Measurements from ENCODE around the gene RNF213. TPM values are rescaled to one million over a fixed set of nuclear protein-coding genes. Genes with fewer than 3 reads are reported as not detected.

RNF213 gene
- polyA plus RNA-seq, 1 of the 3 experiments (the other 2 are of a cell fraction) = 57.5 TPM

- Histone ChIP-seq H3K27me3 (ENCODE audit: insufficient read depth) (no peaks in the 10 kb centered on the region), H3K4me2 (no peak overlapping the region), H3K4me1 (ENCODE audit: control insufficient read depth in 1 of 2, insufficient read depth in 2 of 2, low read depth in 1 of 2, low read length in 1 of 2) (no peaks in the 10 kb centered on the region; a peak in 1 of 4 replicates), H3K27ac (ENCODE audit: low read depth in 2 of 2, low read length in 1 of 2) (no peak overlapping the region), H3F3A (replicated peaks; ENCODE audit: insufficient read depth) (no peaks in the 10 kb centered on the region), H3K79me2 (ENCODE audit: insufficient read depth) (peaks cover 5% of the 10 kb centered on the region), H3K36me3 (replicated peaks in 1 of 2; ENCODE audit: control insufficient read depth in 1 of 2, insufficient read depth in 2 of 2, low read length in 1 of 2) (peaks cover 13 to 40% of the 10 kb centered on the region in 2 experiments), H4K20me1 (ENCODE audit: insufficient read depth) (peaks cover 4% of the 10 kb centered on the region; the same call in 1 of the 2 replicates), H2AFZ (ENCODE audit: low read depth) (no peak overlapping the region), H3K9me3 (no peaks in the 10 kb centered on the region), H3K4me3 (ENCODE audit: low read depth in 2 of 2, low read length in 1 of 2) (no peak overlapping the region), H3K9ac (no peak overlapping the region), H3K9me2 (no peaks in the 10 kb centered on the region)
- CTCF ChIA-PET = interaction anchor here (0.9 to 1.6 kb wide), 4 partner anchors 13 to 188 kb away, joined by 3 to 9 read pairs (median 6); partner anchors contain the start of gene GAA
- POLR2A ChIA-PET = no interaction called here
- DNase-seq = peak; percentile 83
- WGBS (ENCODE audit: low lambda C conversion rate) = 98% methylated on average over 4 of the region's 4 CpGs
- TF ChIP-seq PBX3 (IDR thresholded peaks at IDR 0.05) (peak; percentile 93), TAF1 (IDR thresholded peaks at IDR 0.05; ENCODE audit: borderline replicate concordance, low read depth, low read length) (no peak), FOXJ3 (CRISPR knock-in tag; IDR thresholded peaks at IDR 0.05) (no peak), ELF1 (IDR thresholded peaks at IDR 0.05) (no peak)
Observed at GRCh38 chr17:80270836-80271235, 10.2 kb downstream of the RNF213 start.

DNA sequence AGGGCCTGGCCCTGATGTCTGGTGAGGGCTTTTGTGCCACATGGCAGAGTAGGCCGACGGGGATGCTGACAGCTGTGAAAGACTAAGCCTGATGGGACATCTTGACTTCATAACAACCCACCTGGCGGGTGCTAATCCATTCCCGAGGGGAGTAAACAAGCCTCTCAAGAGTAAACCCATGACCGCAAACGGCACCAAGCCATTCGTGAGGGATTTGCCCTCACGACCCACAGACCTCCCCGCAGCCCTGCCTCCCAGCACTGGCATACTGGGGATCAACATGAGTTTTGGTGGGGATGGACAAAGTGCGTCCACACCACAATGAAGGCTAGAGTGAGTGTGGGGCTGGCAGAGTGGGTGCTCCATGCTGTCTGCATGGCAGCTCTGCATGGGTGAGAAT is 11.7 kb downstream of the RNF213 start:
- Histone ChIP-seq H3K4me3 (ENCODE audit: low read depth in 2 of 2, low read length in 1 of 2) (no peak overlapping the region), H3K36me3 (replicated peaks in 1 of 2; ENCODE audit: control insufficient read depth in 1 of 2, insufficient read depth in 2 of 2, low read length in 1 of 2) (peaks cover 13 to 36% of the 10 kb centered on the region in 2 experiments), H3K4me2 (no peak overlapping the region), H3K27me3 (ENCODE audit: insufficient read depth) (no peaks in the 10 kb centered on the region), H2AFZ (ENCODE audit: low read depth) (no peak overlapping the region), H3K9me2 (no peaks in the 10 kb centered on the region), H3K79me2 (ENCODE audit: insufficient read depth) (peaks cover 7% of the 10 kb centered on the region; the same call in 1 of the 2 replicates), H3K27ac (ENCODE audit: low read depth in 2 of 2, low read length in 1 of 2) (no peak overlapping the region), H4K20me1 (ENCODE audit: insufficient read depth) (peaks cover 9% of the 10 kb centered on the region; the same call in 1 of the 2 replicates), H3K4me1 (ENCODE audit: control insufficient read depth in 1 of 2, insufficient read depth in 2 of 2, low read depth in 1 of 2, low read length in 1 of 2) (no peaks in the 10 kb centered on the region; a peak in 1 of 4 replicates), H3K9me3 (no peaks in the 10 kb centered on the region), H3K9ac (no peak overlapping the region), H3F3A (replicated peaks; ENCODE audit: insufficient read depth) (peaks cover 6% of the 10 kb centered on the region)
- WGBS (ENCODE audit: low lambda C conversion rate) = 97% methylated on average over 10 of the region's 10 CpGs
- DNase-seq = no peak
- POLR2A ChIA-PET = no interaction called here
- TF ChIP-seq GATA2 (CRISPR knock-in tag; IDR thresholded peaks at IDR 0.05) (no peak), RXRA (IDR thresholded peaks at IDR 0.05; ENCODE audit: borderline replicate concordance, low read depth) (no peak), TCF12 (IDR thresholded peaks at IDR 0.05) (no peak), JUND (IDR thresholded peaks at IDR 0.05) (no peak), RFX5 (IDR thresholded peaks at IDR 0.05; ENCODE audit: low read length) (no peak), ZBTB33 (IDR thresholded peaks at IDR 0.05; ENCODE audit: borderline replicate concordance, low read depth) (no peak), EP300 (IDR thresholded peaks at IDR 0.05; ENCODE audit: borderline replicate concordance in 1 of 2, low read depth in 1 of 2, low read length in 1 of 2) (no peak), FOSL2 (IDR thresholded peaks at IDR 0.05; ENCODE audit: borderline replicate concordance, low read depth) (no peak), REST (IDR thresholded peaks at IDR 0.05; ENCODE audit: low read depth, low read length) (no peak), MXI1 (IDR thresholded peaks at IDR 0.05; ENCODE audit: low read depth, low read length) (no peak), NRF1 (IDR thresholded peaks at IDR 0.05; ENCODE audit: low read depth, low read length) (no peak), PBX3 (IDR thresholded peaks at IDR 0.05) (no peak), CHD2 (IDR thresholded peaks at IDR 0.05; ENCODE audit: low read length, partially characterized antibody) (no peak), EZH2phosphoT487 (IDR thresholded peaks at IDR 0.05; ENCODE audit: borderline replicate concordance, low read depth) (no peak), SIN3A (IDR thresholded peaks at IDR 0.05; ENCODE audit: borderline replicate concordance, low read depth, low read length) (no peak)
- TF ChIP-seq, protein P1, sequence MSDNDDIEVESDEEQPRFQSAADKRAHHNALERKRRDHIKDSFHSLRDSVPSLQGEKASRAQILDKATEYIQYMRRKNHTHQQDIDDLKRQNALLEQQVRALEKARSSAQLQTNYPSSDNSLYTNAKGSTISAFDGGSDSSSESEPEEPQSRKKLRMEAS (IDR thresholded peaks at IDR 0.05; ENCODE audit: low read depth) = no peak
- CTCF ChIA-PET = no interaction called here

Data from SK-N-SH (cell line).